A673 (cell line): ENCODE results near the gene OBSCN. TPM values are rescaled to one million over a fixed set of nuclear protein-coding genes. Genes with fewer than 3 reads are reported as not detected.

ENCODE experiments used
- BruUV-seq: library from RNA; stranded (reverse); fragments of 400-500 nt; replicated peaks from 2 replicates; lab custom pipeline; 2021; lab: Mats Ljungman, UMichigan
- CTCF ChIA-PET: fragments of 300-600 bp; sonication (Branson Sonifier 250); formaldehyde crosslinking; loops from one replicate; lab custom pipeline; 2022; ENCODE audit warnings: antibody characterized with exemption; lab: Charles Lee
- POLR2A ChIA-PET: fragments of 300-600 bp; sonication (Branson Sonifier 250); formaldehyde crosslinking; loops from one replicate; lab custom pipeline; 2022; ENCODE audit warnings: antibody characterized with exemption; ENCODE audit not compliant: low non-redundant PET; lab: Charles Lee
- DNase-seq: peaks from one replicate; pipeline ENCODE4 v3.0.0-alpha.2; 2015; ENCODE audit warnings: low spot score
- H3K27ac ChIP-seq: fragments of 200-600 bp; sonication (generic); 2 replicates; pipeline ENCODE4 v1.5.1; 2016; ENCODE audit warnings: mixed run types, low read depth, mild to moderate bottlenecking, mixed read lengths, antibody characterized with exemption, low read length; ENCODE audit not compliant: poor library complexity, severe bottlenecking
- H3K27me3 ChIP-seq: fragments of 200-600 bp; sonication (generic); replicated peaks from 2 replicates; pipeline ENCODE4 v1.6.1; 2017; ENCODE audit warnings: mixed run types, low read depth, mild to moderate bottlenecking, mixed read lengths, antibody characterized with exemption, low read length; ENCODE audit not compliant: insufficient read depth, poor library complexity
- H3K36me3 ChIP-seq: fragments of 200-600 bp; sonication (generic); 2 replicates; pipeline ENCODE4 v1.6.1; 2016; ENCODE audit warnings: mixed run types, mild to moderate bottlenecking, mixed read lengths, antibody characterized with exemption, low read length; ENCODE audit not compliant: insufficient read depth, poor library complexity, severe bottlenecking
- H3K4me1 ChIP-seq: fragments of 200-600 bp; sonication (generic); 2 replicates; pipeline ENCODE4 v1.6.1; 2017; ENCODE audit warnings: mixed run types, mild to moderate bottlenecking, mixed read lengths, antibody characterized with exemption, low read length; ENCODE audit not compliant: insufficient read depth, poor library complexity, severe bottlenecking
- H3K4me3 ChIP-seq: fragments of 200-600 bp; sonication (generic); 2 replicates; pipeline ENCODE4 v1.5.1; 2016; ENCODE audit warnings: low read depth, mixed run types, mild to moderate bottlenecking, mixed read lengths, low read length; ENCODE audit not compliant: poor library complexity, severe bottlenecking
- H3K9me3 ChIP-seq: fragments of 200-600 bp; sonication (generic); 2 replicates; pipeline ENCODE4 v1.6.1; 2016; ENCODE audit warnings: mixed run types, low read depth, mild to moderate bottlenecking, mixed read lengths, antibody characterized with exemption, low read length; ENCODE audit not compliant: poor library complexity, severe bottlenecking
- EZH2 ChIP-seq: fragments of 200-600 bp; sonication (generic); IDR thresholded peaks from 2 replicates; pipeline ENCODE4 v1.6.1; 2017; ENCODE audit warnings: borderline replicate concordance, low read depth, mild to moderate bottlenecking, mixed read lengths, antibody characterized with exemption, low read length; ENCODE audit not compliant: poor library complexity, severe bottlenecking
- intact Hi-C: fragments of 100-400 bp; cut with micrococcal nuclease; formaldehyde crosslinking; loops from one replicate; pipeline ENCODE4 v1.10.0; 2022; ENCODE audit not compliant: unreplicated experiment
- total RNA-seq: library from RNA; stranded (reverse); gene quantifications from 2 replicates; pipeline ENCODE4 v1.2.3, GENCODE V29; 2021
- TF ChIP-seq, protein P1 (sequence below): fragments of 300-800, 200-600 bp; sonication (generic); conservative IDR thresholded peaks from 2 replicates; pipeline ENCODE4 v1.5.1; 2017; ENCODE audit warnings: low read depth, mild to moderate bottlenecking, antibody characterized with exemption, low read length, moderate library complexity, mixed read lengths

The OBSCN gene
- total RNA-seq, 1 experiment from 2014 or later = 37.7 TPM

DNA sequence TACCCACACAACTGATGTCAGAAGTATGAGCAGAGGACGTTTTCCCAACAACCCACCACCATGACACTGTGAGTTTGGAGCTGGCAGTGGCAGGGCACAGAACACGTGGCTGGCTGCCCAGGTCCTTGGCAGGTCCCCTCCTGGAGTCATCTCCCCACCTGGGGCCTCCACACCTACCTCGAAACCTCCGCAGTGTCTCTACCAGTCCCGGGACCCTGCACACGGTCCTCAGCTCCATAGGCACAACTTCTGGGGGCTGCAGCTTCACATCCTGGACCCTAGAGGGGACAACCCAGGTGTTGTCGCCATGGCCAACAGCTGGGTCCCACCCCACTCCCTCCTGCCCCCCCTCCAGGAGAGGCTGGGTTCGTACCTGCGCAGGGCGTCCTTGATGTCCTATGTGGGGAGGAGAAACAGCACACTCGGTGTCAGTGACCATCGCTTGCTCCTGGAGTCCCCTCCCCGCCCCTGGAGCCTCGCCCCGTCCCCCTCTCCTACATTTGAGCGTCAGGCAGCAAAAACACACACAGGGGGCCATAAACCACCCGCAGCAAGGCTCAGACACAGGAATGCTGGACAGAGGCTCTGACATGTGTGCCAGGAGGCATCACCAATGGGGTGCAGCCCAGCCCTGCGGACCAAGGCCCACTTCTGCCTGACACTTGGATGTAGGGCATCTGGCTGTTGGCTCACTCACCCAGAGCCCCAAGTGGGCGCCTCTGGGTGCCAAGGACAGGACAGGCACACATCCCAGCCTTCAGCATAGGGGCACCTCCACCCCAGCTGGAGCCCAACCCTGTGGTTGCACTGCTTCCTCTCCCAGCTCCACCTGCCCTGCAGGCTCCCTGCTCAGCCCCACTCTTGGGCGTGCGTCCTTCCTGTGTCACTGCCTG, 189.2 kb downstream of the OBSCN start:
- DNase-seq = no peak
- ChIA-PET POLR2A (no interaction called here), CTCF (no interaction called here)
- peaks cover 53% of the 10 kb centered on the region for H3K36me3 ChIP-seq
- BruUV-seq = no TSS peak
- H3K27me3 ChIP-seq = no peaks in the 10 kb centered on the region
- H3K4me3 ChIP-seq = no peak overlapping the region
- intact Hi-C loops = no loop called here
- no peak overlapping the region for H3K27ac ChIP-seq
- H3K4me1 ChIP-seq = peaks cover 21% of the 10 kb centered on the region
- H3K9me3 ChIP-seq = no peaks in the 10 kb centered on the region
- TF ChIP-seq, protein P1, sequence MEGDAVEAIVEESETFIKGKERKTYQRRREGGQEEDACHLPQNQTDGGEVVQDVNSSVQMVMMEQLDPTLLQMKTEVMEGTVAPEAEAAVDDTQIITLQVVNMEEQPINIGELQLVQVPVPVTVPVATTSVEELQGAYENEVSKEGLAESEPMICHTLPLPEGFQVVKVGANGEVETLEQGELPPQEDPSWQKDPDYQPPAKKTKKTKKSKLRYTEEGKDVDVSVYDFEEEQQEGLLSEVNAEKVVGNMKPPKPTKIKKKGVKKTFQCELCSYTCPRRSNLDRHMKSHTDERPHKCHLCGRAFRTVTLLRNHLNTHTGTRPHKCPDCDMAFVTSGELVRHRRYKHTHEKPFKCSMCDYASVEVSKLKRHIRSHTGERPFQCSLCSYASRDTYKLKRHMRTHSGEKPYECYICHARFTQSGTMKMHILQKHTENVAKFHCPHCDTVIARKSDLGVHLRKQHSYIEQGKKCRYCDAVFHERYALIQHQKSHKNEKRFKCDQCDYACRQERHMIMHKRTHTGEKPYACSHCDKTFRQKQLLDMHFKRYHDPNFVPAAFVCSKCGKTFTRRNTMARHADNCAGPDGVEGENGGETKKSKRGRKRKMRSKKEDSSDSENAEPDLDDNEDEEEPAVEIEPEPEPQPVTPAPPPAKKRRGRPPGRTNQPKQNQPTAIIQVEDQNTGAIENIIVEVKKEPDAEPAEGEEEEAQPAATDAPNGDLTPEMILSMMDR = no peak
- no peak for TF ChIP-seq EZH2

DNA sequence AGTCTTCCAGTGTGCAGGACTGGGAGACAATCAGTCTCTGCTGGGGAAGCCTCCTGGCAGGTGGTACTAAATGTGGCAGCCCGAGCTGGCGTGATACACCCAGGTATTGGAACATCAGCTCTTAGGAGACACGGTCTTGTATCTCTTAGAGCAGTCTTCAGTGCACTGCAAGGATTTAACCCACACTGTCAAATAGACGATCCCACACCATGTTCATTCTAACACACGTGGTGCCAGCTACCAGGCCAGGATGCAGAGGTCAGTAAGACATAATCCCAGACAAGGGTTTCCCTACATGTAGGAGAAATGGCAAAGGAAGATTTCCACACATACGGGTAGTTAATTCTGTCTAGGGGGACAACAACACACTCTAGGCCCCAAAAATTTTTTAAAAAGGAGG, 190.1 kb downstream of the OBSCN start:
- Histone ChIP-seq H3K4me3 (no peak overlapping the region), H3K27ac (no peak overlapping the region), H3K9me3 (no peaks in the 10 kb centered on the region), H3K4me1 (peaks cover 12% of the 10 kb centered on the region), H3K36me3 (peaks cover 56% of the 10 kb centered on the region), H3K27me3 (no peaks in the 10 kb centered on the region)
- TF ChIP-seq, protein P1 = no peak
- TF ChIP-seq EZH2 = no peak
- ChIA-PET CTCF (no interaction called here), POLR2A (no interaction called here)
- no peak for DNase-seq
- BruUV-seq = no TSS peak
- intact Hi-C loops = no loop called here

DNA sequence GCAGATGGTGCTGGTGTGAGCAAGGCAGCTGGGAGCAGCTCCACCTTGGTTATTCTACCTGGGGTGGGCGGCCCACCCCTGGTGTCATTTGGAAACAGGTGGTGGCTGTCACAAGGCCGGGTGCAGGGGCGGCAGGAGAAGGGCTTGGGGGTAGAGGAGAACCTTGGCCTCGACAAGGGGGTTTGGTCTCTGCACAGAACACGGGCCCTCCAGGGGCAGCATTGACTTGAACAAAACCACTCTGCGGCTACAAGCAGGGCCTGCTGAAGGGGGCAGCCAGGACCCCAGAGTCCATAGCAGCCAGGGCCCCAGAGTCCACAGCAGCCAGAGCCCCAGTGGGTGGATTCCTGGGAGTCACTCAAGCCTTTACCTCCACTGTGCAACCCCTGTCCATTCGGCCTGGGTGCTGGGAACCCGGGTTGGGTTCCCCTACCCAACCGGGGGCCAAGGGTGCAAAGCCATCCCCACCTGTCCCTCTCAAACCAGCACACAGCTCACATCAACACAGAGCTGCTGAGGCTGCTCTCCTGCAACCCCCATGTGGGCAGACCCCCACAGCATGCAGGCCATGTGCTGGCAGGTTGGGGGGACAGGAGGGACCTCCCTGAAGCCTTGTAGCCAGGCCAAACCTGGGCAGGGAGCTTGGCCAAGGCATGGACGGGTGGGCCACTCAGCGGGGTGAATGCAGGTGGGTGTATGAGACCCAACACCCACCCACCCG, 191.1 kb downstream of the OBSCN start:
- intact Hi-C loops = no loop called here
- Histone ChIP-seq H3K27me3 (no peaks in the 10 kb centered on the region), H3K9me3 (no peaks in the 10 kb centered on the region), H3K36me3 (peaks cover 60% of the 10 kb centered on the region), H3K27ac (no peak overlapping the region), H3K4me3 (no peak overlapping the region), H3K4me1 (peaks cover 3% of the 10 kb centered on the region)
- TF ChIP-seq, protein P1 = no peak
- TF ChIP-seq EZH2 = no peak
- BruUV-seq = no TSS peak
- DNase-seq = no peak
- ChIA-PET POLR2A (no interaction called here), CTCF (no interaction called here)
